H1 (cell line): Measurements from ENCODE around the gene PECR. TPM values are rescaled to one million over a fixed set of nuclear protein-coding genes. Genes with fewer than 3 reads are reported as not detected.

Experiments
- CTCF ChIA-PET: fragments of 300-600 bp; sonication (Branson Sonifier 250); formaldehyde crosslinking; loops from one replicate; lab custom pipeline; 2021; ENCODE audit not compliant: partially characterized antibody; lab: Charles Lee
- POLR2A ChIA-PET: fragments of 300-600 bp; sonication (Branson Sonifier 250); formaldehyde crosslinking; loops from one replicate; lab custom pipeline; 2021; ENCODE audit warnings: inconsistent platforms; ENCODE audit not compliant: partially characterized antibody; lab: Charles Lee
- DNase-seq, 2 experiments: peaks; one replicate each; pipeline versions ENCODE4 v3.0.0 to v3.0.0-alpha.2; 2010 to 2022; ENCODE audit warnings: low spot score in 2 of 2, low read depth in 1 of 2, mixed read lengths in 1 of 2
- FAIRE-seq: peaks from 2 replicates; lab custom pipeline; 2011; peaks lifted over from hg19 to GRCh38; lab: Jason Lieb, UNC
- H2AFZ ChIP-seq: 2 replicates; pipeline ENCODE4 v1.8.1; 2012; ENCODE audit warnings: low read length, inconsistent platforms
- H2AK5ac ChIP-seq: 2 replicates; pipeline ENCODE4 v1.6.1; 2013; ENCODE audit warnings: low read depth, low read length
- H2BK120ac ChIP-seq: replicated peaks from 2 replicates; pipeline ENCODE3; 2013; ENCODE audit warnings: low read depth, low read length, inconsistent platforms
- H2BK12ac ChIP-seq: 2 replicates; pipeline ENCODE4 v1.6.1; 2013; ENCODE audit warnings: low read depth, low read length
- H2BK15ac ChIP-seq: 2 replicates; pipeline ENCODE4 v1.6.1; 2013; ENCODE audit warnings: low read length
- H2BK20ac ChIP-seq: 2 replicates; pipeline ENCODE4 v1.6.1; 2013; ENCODE audit warnings: low read length
- H2BK5ac ChIP-seq: 2 replicates; pipeline ENCODE4 v1.6.1; 2013; ENCODE audit warnings: low read depth, low read length
- H3K14ac ChIP-seq: 2 replicates; pipeline ENCODE4 v1.6.1; 2013; ENCODE audit warnings: inconsistent platforms; ENCODE audit not compliant: insufficient read length
- H3K18ac ChIP-seq: 2 replicates; pipeline ENCODE4 v1.6.1; 2013; ENCODE audit warnings: low read length; ENCODE audit errors: extremely low read depth
- H3K23ac ChIP-seq: 2 replicates; pipeline ENCODE4 v1.6.1; 2013; ENCODE audit warnings: inconsistent platforms; ENCODE audit not compliant: insufficient read length
- H3K23me2 ChIP-seq: 2 replicates; pipeline ENCODE4 v1.6.1; 2013; ENCODE audit warnings: low read depth, low read length
- H3K27ac ChIP-seq: 2 replicates; pipeline ENCODE4 v1.6.1; 2011; ENCODE audit warnings: low read depth, low read length, inconsistent platforms
- H3K27me3 ChIP-seq, 4 experiments: replicated peaks in 1 of 4; 1 replicate in 1 of 4; 2 replicates in 3 of 4; pipeline versions ENCODE4 v1.6.1 to v1.8.1; 2011 to 2013; ENCODE audit warnings: low read length in 3 of 4, mild to moderate bottlenecking in 3 of 4, inconsistent platforms in 2 of 4, mixed read lengths in 2 of 4, moderate library complexity in 1 of 4; ENCODE audit not compliant: control insufficient read depth in 3 of 4, insufficient read depth in 3 of 4; ENCODE audit errors: extremely low read depth in 1 of 4
- H3K36me3 ChIP-seq, 4 experiments: 2 replicates each; pipeline versions ENCODE4 v1.6.1 to v1.8.1; 2011 to 2013; ENCODE audit warnings: mild to moderate bottlenecking in 4 of 4, low read length in 3 of 4, moderate library complexity in 2 of 4, control low read depth in 1 of 4, inconsistent platforms in 1 of 4; ENCODE audit not compliant: insufficient read depth in 4 of 4, control insufficient read depth in 2 of 4
- H3K4ac ChIP-seq: replicated peaks from 2 replicates; pipeline ENCODE3; 2013; ENCODE audit warnings: low read length, low read depth, mixed read lengths, inconsistent platforms; ENCODE audit not compliant: insufficient read length
- H3K4me1 ChIP-seq, 4 experiments: replicated peaks in 1 of 4; 1 replicate in 1 of 4; 2 replicates in 3 of 4; pipeline versions ENCODE4 v1.6.1 to v1.8.1; 2011 to 2013; ENCODE audit warnings: low read length in 3 of 4, inconsistent platforms in 2 of 4, mixed read lengths in 1 of 4; ENCODE audit not compliant: insufficient read depth in 4 of 4, control insufficient read depth in 3 of 4
- H3K4me2 ChIP-seq, 2 experiments: 2 replicates each; pipeline versions ENCODE4 v1.6.1 to v1.8.1; 2011 to 2013; ENCODE audit warnings: low read depth in 2 of 2, low read length in 2 of 2, control low read depth in 1 of 2, inconsistent platforms in 1 of 2, mild to moderate bottlenecking in 1 of 2; ENCODE audit not compliant: insufficient read depth in 1 of 2
- H3K4me3 ChIP-seq, 4 experiments: fragments of 200-600, 300-600 bp in 1 of 4; sonication (generic), shearing (Covaris generic), sonication (Bioruptor Twin) in 1 of 4; 2 replicates each; pipeline versions ENCODE4 v1.5.1 to v1.8.1; 2011 to 2016; ENCODE audit warnings: low read length in 4 of 4, low read depth in 3 of 4, control low read depth in 2 of 4, inconsistent platforms in 2 of 4, mild to moderate bottlenecking in 2 of 4, mixed read lengths in 1 of 4, moderate library complexity in 1 of 4; ENCODE audit not compliant: insufficient read depth in 2 of 4; ENCODE audit errors: extremely low read depth in 1 of 4
- H3K56ac ChIP-seq: replicated peaks from 2 replicates; pipeline ENCODE3; 2013; ENCODE audit warnings: low read depth, mild to moderate bottlenecking, mixed read lengths, low read length, inconsistent platforms; ENCODE audit not compliant: insufficient read length
- H3K79me1 ChIP-seq: 2 replicates; pipeline ENCODE4 v1.6.1; 2013; ENCODE audit warnings: low read depth, low read length, control low read depth
- H3K79me2 ChIP-seq, 2 experiments: 2 replicates each; pipeline versions ENCODE4 v1.6.1 to v1.8.1; 2012 to 2013; ENCODE audit warnings: low read length in 2 of 2, mild to moderate bottlenecking in 2 of 2, inconsistent platforms in 1 of 2; ENCODE audit not compliant: insufficient read depth in 2 of 2, control insufficient read depth in 1 of 2
- H3K9ac ChIP-seq, 4 experiments: replicated peaks in 1 of 4; 1 replicate in 1 of 4; 2 replicates in 3 of 4; pipeline versions ENCODE4 v1.6.1 to v1.8.1; 2011 to 2013; ENCODE audit warnings: low read depth in 3 of 4, low read length in 3 of 4, control low read depth in 2 of 4, mild to moderate bottlenecking in 2 of 4, moderate library complexity in 2 of 4, inconsistent platforms in 1 of 4; ENCODE audit errors: extremely low read depth in 1 of 4
- H3K9me3 ChIP-seq, 2 experiments: 2 replicates each; pipeline versions ENCODE4 v1.6.1 to v1.8.1; 2012 to 2013; ENCODE audit warnings: mild to moderate bottlenecking in 2 of 2, moderate library complexity in 2 of 2, control low read depth in 1 of 2, inconsistent platforms in 1 of 2, low read depth in 1 of 2, low read length in 1 of 2, mixed read lengths in 1 of 2; ENCODE audit not compliant: insufficient read depth in 2 of 2
- H4K20me1 ChIP-seq, 2 experiments: replicated peaks in 1 of 2; 2 replicates each; pipeline versions ENCODE3 to v1.8.1; 2011 to 2013; ENCODE audit warnings: inconsistent platforms in 2 of 2, low read length in 2 of 2, mild to moderate bottlenecking in 1 of 2; ENCODE audit not compliant: insufficient read depth in 2 of 2, control insufficient read depth in 1 of 2
- H4K5ac ChIP-seq: 2 replicates; pipeline ENCODE4 v1.6.1; 2013; ENCODE audit warnings: low read length, low read depth, mixed read lengths, inconsistent platforms; ENCODE audit not compliant: insufficient read length
- H4K8ac ChIP-seq: 2 replicates; pipeline ENCODE4 v1.8.0; 2013; ENCODE audit warnings: mild to moderate bottlenecking, moderate library complexity, low read length, inconsistent platforms; ENCODE audit not compliant: insufficient read depth; ENCODE audit errors: extremely low read depth
- H4K91ac ChIP-seq: replicated peaks from 2 replicates; pipeline ENCODE3; 2013; ENCODE audit warnings: low read length, mixed read lengths, inconsistent platforms; ENCODE audit not compliant: insufficient read length
- CHD1 ChIP-seq: IDR thresholded peaks from 2 replicates; pipeline ENCODE4 v1.6.1; 2012; ENCODE audit warnings: low read depth, low read length, improper control_type of control experiment
- CREB1 ChIP-seq: IDR thresholded peaks from 2 replicates; pipeline ENCODE4 v1.6.1; 2012; ENCODE audit warnings: inconsistent platforms
- CTBP2 ChIP-seq: IDR thresholded peaks from 2 replicates; pipeline ENCODE4 v1.7.0; 2011; ENCODE audit warnings: borderline replicate concordance, mild to moderate bottlenecking, moderate library complexity, mixed read lengths, low read length; ENCODE audit not compliant: insufficient read depth, insufficient read length
- EZH2 ChIP-seq: fragments of 200-600 bp; sonication (generic); IDR thresholded peaks from 2 replicates; pipeline ENCODE4 v1.7.1; 2012; ENCODE audit warnings: low read depth, mild to moderate bottlenecking, moderate library complexity, low read length, inconsistent platforms; ENCODE audit not compliant: severe bottlenecking
- HDAC6 ChIP-seq: IDR thresholded peaks from one replicate; pipeline ENCODE4 v1.7.1; 2012; ENCODE audit warnings: low read depth, mild to moderate bottlenecking, inconsistent platforms, low read length, moderate library complexity
- KDM4A ChIP-seq: IDR thresholded peaks from one replicate; pipeline ENCODE4 v1.7.1; 2012; ENCODE audit warnings: low read depth, mild to moderate bottlenecking, moderate library complexity, low read length, inconsistent platforms; ENCODE audit not compliant: severe bottlenecking
- RAD21 ChIP-seq, 2 experiments: IDR thresholded peaks in 1 of 2; conservative IDR thresholded peaks in 1 of 2; 2 replicates each; pipeline ENCODE4 v1.6.1; 2011; ENCODE audit warnings: low read depth in 2 of 2, low read length in 2 of 2, improper control_type of control experiment in 1 of 2, inconsistent platforms in 1 of 2, mild to moderate bottlenecking in 1 of 2, moderate library complexity in 1 of 2
- SRF ChIP-seq: IDR thresholded peaks from 2 replicates; pipeline ENCODE4 v1.6.1; 2011; ENCODE audit warnings: mild to moderate bottlenecking, low read depth, low read length, moderate library complexity
- TBP ChIP-seq: IDR thresholded peaks from 2 replicates; pipeline ENCODE4 v1.6.1; 2011; ENCODE audit warnings: low read depth, low read length, improper control_type of control experiment
- TEAD4 ChIP-seq: IDR thresholded peaks from 2 replicates; pipeline ENCODE4 v1.6.1; 2012; ENCODE audit warnings: low read depth, low read length, inconsistent platforms, mixed read lengths
- ZNF274 ChIP-seq: IDR thresholded peaks from 2 replicates; pipeline ENCODE4 v1.7.0; 2012; ENCODE audit warnings: low read length, borderline replicate concordance; ENCODE audit errors: extremely low read depth
- whole genome bisulfite sequencing, 2 experiments: shearing (Covaris generic) in 1 of 2; methylation state at CpG; one replicate each; pipeline versions ENCODE4 v1.1.6 to v1.1.7; 2013 to 2015; ENCODE audit warnings: low lambda C conversion rate in 2 of 2, mixed read lengths in 2 of 2, inconsistent platforms in 1 of 2, low coverage in 1 of 2, missing lambda C conversion rate in 1 of 2; ENCODE audit not compliant: insufficient replicate concordance in 2 of 2, insufficient coverage in 1 of 2, insufficient read length in 1 of 2; ENCODE audit errors: extremely low coverage in 1 of 2, missing lambda C conversion rate in 1 of 2; 5-methylcytosine and 5-hydroxymethylcytosine counted together
- polyA plus RNA-seq, 7 experiments: library from polyadenylated mRNA; depleted of rRNA in 3 of 7; stranded (reverse) in 5 of 7; unstranded in 2 of 7; fragments of >200 nt in 5 of 7; fragments of 200-250 nt in 2 of 7; gene quantifications; 1 replicate in 5 of 7; 2 replicates in 1 of 7; 4 replicates in 1 of 7; pipeline versions ENCODE4 v1.2.1 to v1.2.3, GENCODE V29; 2011 to 2013; ENCODE audit warnings: missing spikeins in 2 of 7, mixed read lengths in 2 of 7
- total RNA-seq: library from RNA; stranded (reverse); fragmentation: NEBNext Ultra II Directional; extraction: Animal tissue kit (Norgen Biotek cat#: 25700); gene quantifications from 2 replicates; pipeline ENCODE4 v1.2.1, GENCODE V29; 2021
- TF ChIP-seq, protein P1 (sequence below): IDR thresholded peaks from 2 replicates; pipeline ENCODE4 v1.6.1; 2012; ENCODE audit warnings: low read length, inconsistent platforms

PECR gene
- total and polyA plus RNA-seq, 2 of the 8 experiments (the other 6 are each of a cell fraction or from before 2014, with no cell fraction given) = 15.9 to 19.2 TPM

DNA sequence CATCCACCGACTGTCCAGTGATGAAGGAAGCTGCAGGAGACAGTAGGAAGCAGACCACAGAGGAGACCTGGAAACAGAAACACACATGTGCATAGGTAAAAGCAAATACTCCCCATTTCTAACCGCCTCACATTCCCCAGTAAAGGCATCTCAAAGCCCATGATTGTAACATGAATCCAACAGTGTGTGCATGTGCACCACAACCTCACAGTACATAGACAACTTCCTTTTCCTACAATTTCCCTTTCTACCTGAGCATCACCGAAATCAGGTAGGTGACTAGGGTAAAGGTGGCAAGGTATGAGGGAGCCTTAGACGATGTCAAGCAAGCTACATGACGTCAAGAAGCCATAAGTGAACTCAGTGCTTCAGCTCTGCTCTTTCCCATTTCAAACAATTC, 37.7 kb downstream of the PECR start:
- Histone ChIP-seq H3K9me3 (no peaks in the 10 kb centered on the region), H3K27ac (no peak overlapping the region), H3K23me2 (no peaks in the 10 kb centered on the region), H3K56ac (no peak overlapping the region), H4K20me1 (peaks cover 0 to 2% of the 10 kb centered on the region in 2 experiments), H3K14ac (no peak overlapping the region), H3K23ac (no peak overlapping the region), H3K18ac (no peak overlapping the region), H3K4me2 (no peak overlapping the region), H2BK12ac (no peak overlapping the region), H3K36me3 (peaks cover 0 to 20% (median 4%) of the 10 kb centered on the region in 4 experiments; a peak in 4 of 8 replicates), H2BK15ac (no peak overlapping the region), H3K4me1 (no peaks in the 10 kb centered on the region), H4K5ac (no peak overlapping the region), H3K4me3 (no peak overlapping the region), H2AK5ac (no peak overlapping the region), H3K27me3 (no peaks in the 10 kb centered on the region), H3K79me2 (no peaks in the 10 kb centered on the region), H3K79me1 (0 out of 2 replicates have a peak, but pooled peaks cover 2% of the 10 kb centered on the region), H4K8ac (no peak overlapping the region), H2AFZ (no peak overlapping the region), H4K91ac (no peak overlapping the region), H2BK120ac (no peak overlapping the region), H2BK20ac (no peak overlapping the region), H2BK5ac (peak overlapping the region; percentile 15; the same call in 1 of the 2 replicates), H3K9ac (no peak overlapping the region), H3K4ac (no peak overlapping the region)
- WGBS, 2 experiments = 91% methylated on average over 5 of the region's 5 CpGs; no CpG with 5 or more reads in 1 of the 2 experiments
- POLR2A ChIA-PET = interaction anchor here (1.1 to 2.3 kb wide), 2 partner anchors 40 to 245 kb away, joined by 3 to 5 read pairs; no protein-coding TSS in a partner anchor
- CTCF ChIA-PET = interaction anchor here (0.6 to 3.2 kb wide), 9 partner anchors 10 to 216 kb away, joined by 3 to 33 read pairs (median 3); no protein-coding TSS in a partner anchor
- DNase-seq = no peak
- peak; percentile 42 for FAIRE-seq
- TF ChIP-seq EZH2 = no peak
- TF ChIP-seq CREB1 = no peak
- TF ChIP-seq, protein P1, sequence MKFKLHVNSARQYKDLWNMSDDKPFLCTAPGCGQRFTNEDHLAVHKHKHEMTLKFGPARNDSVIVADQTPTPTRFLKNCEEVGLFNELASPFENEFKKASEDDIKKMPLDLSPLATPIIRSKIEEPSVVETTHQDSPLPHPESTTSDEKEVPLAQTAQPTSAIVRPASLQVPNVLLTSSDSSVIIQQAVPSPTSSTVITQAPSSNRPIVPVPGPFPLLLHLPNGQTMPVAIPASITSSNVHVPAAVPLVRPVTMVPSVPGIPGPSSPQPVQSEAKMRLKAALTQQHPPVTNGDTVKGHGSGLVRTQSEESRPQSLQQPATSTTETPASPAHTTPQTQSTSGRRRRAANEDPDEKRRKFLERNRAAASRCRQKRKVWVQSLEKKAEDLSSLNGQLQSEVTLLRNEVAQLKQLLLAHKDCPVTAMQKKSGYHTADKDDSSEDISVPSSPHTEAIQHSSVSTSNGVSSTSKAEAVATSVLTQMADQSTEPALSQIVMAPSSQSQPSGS = no peak
- no peak for TF ChIP-seq HDAC6
- TF ChIP-seq SRF = no peak
- no peak for TF ChIP-seq RAD21 (IDR thresholded peaks at IDR 0.05 in 1 of 2, conservative IDR thresholded peaks at IDR 0.05 in 1 of 2; ENCODE audit: low read depth in 2 of 2, low read length in 2 of 2)
- no peak for TF ChIP-seq TEAD4
- no peak for TF ChIP-seq CHD1
- TF ChIP-seq CTBP2 = no peak
- no peak for TF ChIP-seq TBP
- no peak for TF ChIP-seq ZNF274
- TF ChIP-seq KDM4A = no peak
